HG03521 (cell line): ENCODE measurements around the gene RAB11FIP3.

Experiments
- ATAC-seq: cut with Tn5 transposase; IDR thresholded peaks from one replicate; pipeline ENCODE4 v1.9.1; 2021; ENCODE audit warnings: mild to moderate bottlenecking, moderate library complexity; ENCODE audit not compliant: unreplicated experiment

Gene RAB11FIP3

GRCh38 chr16:528111-529011 is 102.9 kb downstream of the RAB11FIP3 start:
- no peak for ATAC-seq

DNA sequence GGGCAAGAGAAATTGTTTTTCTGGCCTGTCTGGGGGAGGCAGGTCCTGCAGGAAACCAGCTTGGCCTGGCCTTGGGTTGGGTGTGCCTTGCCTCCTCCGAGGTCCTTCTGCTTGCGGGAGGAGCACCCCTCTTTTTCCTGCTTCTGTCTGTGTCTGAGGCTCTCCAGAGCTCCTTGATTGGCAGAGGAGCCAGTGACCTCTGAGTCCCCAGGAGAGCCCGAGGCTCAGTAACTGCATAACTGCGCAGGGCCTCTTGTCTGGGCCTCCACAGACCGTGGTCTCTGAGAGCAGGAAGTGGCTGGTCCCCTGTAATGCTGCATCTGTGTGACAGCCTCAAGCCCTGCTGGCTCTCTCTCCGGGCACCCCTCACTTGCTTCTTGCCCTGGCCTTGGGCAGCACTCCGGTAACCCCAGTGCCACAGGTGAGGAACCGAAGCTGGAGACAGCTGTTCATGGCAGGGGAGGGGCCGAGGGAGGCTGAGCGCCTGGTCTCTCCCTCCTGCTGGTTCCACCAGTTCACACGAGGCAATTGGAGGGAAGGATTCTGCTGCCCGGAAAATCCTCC is 103.6 kb downstream of the RAB11FIP3 start:
- no peak for ATAC-seq

DNA sequence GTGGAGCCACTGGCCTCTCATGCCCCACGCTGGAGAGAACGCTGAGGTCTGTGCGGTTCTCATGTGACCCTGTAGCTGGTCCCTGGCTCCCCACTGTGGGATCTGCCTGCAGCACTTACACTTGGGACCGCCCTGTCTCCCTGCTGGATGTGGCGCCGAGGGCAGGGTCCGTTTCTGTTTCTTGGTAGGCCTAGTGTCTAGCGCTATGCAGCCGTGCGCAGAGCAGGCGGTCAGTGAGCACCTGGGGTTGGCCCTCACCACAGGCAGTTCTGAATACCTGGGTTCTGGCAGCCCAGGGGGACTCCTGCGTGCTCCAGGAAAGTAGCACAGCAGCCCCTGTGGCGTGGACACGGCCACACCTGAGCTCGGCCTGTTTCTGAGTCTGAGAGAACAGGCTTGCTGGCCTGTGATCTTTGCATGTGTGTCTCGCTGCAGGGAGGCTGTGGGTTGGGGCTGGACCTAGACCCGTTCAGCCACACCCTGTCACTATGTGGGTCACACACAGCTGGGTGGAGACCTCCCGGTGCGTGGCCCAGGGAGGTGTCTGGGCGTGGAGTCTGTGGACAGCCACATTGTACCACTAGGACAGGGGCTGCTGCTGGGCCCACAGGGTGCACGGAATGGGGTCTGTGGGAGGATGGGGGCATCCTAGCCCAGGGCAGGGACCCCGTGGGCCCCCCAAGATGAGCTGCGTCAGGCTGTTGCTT is 104.8 kb downstream of the RAB11FIP3 start:
- no peak for ATAC-seq

DNA sequence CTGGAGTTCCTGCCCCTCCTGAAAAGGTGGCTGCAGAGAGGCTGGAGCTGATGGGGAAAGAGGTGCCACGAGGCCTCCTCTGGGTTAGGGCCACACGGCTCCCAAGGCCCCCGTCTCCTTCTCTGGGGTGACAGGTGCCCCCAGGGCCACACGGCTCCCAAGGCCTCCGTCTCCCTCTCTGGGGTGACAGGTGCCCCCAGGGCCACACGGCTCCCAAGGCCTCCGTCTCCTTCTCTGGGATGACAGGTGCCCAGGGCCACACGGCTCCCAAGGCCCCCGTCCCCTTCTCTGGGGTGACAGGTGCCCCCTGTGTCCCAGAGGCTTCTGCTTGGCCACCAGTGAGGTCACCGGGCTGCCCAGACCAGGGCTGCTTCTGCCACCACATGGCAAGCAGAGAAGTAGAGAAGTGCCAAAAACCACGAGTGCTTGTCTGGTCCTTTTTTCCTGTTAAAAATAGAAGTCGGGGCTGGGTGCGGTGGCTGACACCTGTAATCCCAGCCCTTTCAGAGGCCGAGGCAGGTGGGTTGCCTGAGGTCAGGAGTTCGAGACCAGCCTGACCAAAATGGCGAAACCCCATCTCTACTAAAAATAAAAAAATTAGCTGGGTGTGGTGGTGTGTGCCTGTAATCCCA is 106.2 kb downstream of the RAB11FIP3 start:
- ATAC-seq = no peak

- ATAC-seq = no peak
Measured at GRCh38 chr16:533391-534123, 108.1 kb downstream of the RAB11FIP3 start.

DNA sequence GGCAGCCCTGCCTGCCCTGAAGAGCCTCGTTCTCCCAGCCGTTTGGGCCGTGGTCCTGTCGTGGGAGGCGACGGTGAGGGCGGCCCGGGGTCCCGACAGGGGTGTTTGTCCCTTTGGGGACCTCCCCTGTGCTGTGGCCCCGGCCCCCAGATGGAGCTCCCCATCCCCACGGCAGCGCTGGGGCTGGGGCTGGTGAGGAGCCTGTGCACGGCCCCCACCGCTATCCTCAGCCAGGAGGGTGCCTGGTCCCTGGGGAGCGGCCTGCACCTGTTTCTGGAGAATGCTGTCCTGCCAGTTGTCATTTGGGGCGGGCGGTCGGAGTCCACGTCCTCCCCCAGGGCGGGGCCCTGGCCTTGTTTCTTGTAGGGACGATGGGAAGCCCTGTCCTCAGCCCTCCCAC is 108.7 kb downstream of the RAB11FIP3 start:
- ATAC-seq = no peak

GRCh38 chr16:534856-535445 is 109.5 kb downstream of the RAB11FIP3 start:
- no peak for ATAC-seq

DNA sequence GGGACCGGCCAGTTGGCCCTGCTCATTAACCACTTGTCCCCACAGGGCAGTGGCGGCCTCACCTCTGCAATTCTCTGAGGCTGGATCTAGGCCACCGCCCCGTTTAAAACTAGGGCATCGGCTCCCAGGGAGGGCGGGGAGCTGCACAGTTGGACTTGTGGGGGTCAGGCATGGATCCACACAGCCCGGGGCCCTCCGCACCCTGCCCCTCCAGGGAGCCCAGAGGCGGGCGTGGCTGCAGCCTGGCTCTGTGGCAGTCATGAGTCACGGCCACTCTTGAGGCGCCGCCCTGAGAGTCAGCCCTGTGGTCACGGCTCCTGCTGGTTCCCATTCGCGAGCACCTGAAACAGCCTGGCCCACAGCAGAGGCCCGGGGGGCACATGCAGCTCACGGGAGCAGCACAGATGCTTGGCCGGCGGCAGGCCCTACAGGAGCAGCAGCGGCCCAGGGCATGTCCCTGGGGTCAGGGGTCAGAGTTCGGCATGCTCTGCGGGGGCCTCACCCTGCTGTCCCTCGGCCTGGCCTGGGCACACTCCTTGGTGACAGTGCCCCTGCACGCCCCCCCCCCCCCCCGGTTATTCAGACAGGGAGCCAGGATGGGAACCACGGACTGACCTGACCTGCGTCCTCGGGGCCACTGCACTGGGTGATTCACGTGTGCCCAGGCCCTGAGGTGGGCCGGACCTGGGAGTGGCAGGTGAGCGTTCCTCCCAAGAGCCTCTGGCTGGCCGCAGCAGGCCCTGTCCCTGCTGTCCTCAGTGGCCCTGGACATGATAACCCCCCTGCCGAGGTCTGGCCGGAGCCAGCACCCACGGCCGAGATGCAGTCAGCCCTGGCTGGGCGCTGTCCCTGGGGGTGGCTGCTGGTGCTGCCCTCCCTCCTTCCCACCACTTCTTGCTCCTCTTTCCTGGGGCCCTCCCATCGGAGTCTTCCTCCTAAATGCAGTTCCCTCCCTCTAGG is 110.3 kb downstream of the RAB11FIP3 start:
- no peak for ATAC-seq

DNA sequence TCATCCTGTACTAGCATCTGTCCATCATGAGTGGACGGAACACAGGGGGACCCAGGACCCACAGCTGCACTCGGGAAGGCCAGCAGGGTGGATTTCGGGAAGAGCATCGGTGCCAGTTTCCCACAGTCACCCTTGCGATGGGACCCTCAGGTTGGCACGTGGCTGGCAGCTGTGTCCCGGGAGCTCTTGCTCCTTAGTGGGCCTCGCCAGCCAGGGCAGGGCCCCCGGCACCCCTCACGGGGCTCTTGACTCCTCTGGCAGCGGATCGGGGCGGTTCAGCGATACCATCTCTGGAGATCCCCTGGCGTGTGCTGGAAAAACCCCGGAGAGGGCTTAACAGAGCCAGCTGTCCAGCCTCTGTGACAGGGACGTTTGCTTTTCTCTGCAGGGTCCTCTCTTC is 111.3 kb downstream of the RAB11FIP3 start:
- ATAC-seq = no peak

DNA sequence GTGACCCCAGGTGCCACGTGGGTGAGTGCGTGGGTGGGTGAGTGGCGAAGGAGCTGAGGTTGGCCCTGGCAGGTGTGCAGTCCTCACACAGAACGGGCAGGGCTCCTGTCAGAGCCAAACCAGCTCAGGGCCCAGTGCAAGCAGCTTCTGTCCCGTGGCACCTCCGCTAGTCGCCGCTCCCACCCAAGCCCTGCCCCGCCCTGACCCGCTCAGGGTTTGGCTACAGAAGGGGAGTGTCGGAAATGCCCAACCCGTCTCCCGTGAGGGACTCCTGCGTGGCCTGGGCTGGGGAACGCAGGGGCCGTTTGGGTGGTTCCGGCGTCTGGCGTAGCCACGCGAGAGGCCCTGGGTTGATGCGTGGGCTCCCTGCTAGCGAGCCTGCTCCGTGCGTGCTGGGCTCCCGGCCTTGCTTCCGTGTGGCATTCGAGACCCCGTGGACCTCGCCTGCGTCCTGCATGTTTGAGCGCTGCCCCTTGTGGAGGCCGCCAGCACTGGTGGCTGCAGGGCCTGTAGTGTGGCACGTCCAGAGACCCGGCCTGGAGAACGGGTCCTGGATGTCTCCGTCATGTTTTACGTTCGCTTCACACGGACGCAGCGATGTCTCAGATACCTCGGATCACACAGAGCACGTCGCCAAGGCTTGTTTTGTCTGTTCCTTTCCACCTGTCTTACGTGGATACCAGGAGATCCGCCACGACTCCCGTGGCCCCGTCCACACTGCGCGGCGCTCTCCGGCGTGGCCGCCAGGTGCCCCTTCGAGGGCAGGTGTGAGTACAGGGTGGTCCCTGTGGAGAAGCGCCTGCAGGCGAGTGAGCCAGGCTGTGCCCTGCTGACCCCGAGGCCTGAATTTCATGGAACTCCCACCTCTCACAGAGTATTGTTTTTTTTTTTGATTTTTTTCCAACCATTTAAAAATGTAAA is 112.2 kb downstream of the RAB11FIP3 start:
- no peak for ATAC-seq

GRCh38 chr16:539901-540530 is 114.6 kb downstream of the RAB11FIP3 start:
- ATAC-seq = no peak

DNA sequence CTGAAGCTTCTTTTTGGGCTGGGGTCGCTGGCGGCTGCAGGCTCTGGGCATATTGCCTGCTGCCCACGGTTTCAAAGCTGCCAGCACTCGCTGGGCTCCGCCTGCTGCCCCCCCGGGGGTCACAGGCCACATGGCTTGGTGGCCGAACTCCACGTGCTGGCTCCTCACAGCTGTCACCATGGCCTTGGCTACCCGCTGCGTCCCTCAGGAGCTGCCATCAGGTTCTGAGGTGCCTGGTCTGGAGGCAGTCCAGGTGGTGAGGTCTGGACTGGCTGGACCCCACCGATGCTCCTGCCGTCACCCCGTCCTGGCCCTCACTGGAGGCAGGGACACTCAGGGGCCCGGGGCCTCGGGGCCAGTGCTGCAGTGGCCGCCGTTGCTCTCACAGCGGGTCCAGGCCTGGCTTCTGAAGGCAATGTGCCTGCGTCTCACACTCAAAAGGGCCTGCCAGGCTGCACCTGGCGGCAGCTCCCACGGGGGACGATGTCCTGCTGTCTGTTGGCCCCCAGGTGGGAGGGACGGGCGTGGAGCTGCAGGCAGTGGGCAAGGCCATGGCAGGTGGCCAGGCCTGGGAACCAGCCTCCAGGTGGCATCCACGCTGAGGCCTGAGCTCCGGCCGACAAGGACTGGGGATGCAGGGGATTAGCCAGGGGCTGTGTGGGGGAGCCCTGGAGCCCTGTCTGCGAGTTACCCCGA is 115.3 kb downstream of the RAB11FIP3 start:
- ATAC-seq = no peak

GRCh38 chr16:543301-544164 is 118.1 kb downstream of the RAB11FIP3 start:
- ATAC-seq = no peak

DNA sequence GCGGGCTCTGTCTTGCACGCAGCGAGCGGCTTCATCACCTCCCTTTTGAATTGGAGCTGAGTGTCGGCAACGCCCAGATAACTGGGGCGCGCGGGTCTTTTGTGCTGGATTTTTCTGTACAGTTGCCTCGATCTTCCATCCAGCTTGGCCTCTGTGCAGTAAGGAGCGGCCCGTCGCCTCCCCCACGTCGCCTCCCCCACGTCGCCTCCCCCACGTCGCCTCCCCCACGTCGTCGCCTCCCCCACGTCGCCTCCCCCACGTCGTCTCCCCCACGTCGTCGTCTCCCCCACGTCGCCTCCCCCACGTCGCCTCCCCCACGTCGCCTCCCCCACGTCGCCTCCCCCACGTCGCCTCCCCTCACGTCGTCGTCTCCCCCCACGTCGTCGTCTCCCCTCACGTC is 119.1 kb downstream of the RAB11FIP3 start:
- ATAC-seq = no peak

DNA sequence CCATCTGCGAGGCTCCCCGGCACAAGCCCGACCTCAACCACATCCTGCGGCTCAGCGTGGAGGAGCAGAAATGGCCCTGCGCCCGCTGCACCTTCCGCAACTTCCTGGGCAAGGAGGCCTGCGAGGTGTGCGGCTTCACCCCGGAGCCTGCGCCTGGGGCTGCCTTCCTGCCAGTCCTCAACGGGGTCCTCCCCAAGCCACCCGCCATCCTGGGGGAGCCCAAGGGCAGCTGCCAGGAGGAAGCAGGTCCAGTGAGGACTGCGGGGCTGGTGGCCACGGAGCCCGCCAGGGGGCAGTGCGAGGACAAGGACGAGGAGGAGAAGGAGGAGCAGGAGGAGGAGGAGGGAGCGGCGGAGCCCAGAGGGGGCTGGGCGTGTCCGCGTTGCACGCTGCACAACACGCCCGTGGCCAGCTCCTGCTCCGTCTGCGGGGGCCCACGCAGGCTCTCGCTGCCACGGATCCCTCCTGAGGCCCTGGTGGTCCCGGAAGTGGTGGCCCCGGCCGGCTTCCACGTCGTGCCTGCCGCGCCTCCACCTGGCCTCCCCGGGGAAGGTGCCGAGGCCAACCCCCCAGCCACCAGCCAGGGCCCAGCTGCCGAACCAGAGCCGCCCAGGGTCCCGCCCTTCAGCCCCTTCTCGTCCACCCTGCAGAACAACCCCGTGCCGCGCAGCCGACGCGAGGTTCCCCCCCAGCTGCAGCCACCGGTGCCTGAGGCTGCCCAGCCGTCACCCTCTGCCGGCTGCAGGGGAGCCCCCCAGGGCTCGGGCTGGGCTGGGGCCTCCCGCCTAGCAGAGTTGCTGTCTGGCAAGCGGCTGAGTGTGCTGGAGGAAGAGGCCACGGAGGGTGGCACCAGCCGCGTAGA is 121.7 kb downstream of the RAB11FIP3 start:
- no peak for ATAC-seq
